Measurements from ENCODE around the gene PPME1. TPM values are rescaled to one million over a fixed set of nuclear protein-coding genes. Genes with fewer than 3 reads are reported as not detected.

The PPME1 gene
- total RNA-seq, 1 donor from 2014 or later = 53.4 TPM

DNA sequence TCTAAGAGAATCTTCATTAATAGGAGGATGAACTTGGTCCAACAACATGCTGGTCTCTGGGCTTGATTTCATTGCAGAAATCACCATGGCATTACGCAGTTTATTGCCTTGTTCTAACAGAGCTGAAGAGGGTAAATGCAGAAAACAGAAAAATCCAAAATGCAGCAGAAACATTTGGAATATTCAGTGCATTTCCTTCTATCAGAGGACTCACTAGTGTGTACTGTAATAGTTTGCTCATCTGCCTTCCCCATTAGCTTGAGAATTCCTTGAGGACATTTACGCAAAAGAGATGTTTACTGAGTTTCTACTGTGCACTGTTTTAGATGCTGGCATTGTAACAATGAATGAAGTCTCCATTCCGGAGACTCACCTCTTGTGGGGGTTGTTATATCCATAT is 37.7 kb upstream of the PPME1 start:
- H3K27ac Mint-ChIP-seq (ENCODE audit: unreplicated experiment) = no peak overlapping the region
- no peak overlapping the region for H3K4me3 Mint-ChIP-seq
- no peaks in the 10 kb centered on the region for H3K27me3 Mint-ChIP-seq (ENCODE audit: low read depth)
- no peaks in the 10 kb centered on the region for H3K4me1 Mint-ChIP-seq
- peaks cover 26% of the 10 kb centered on the region for H3K36me3 Mint-ChIP-seq (ENCODE audit: low read depth)
- TF ChIP-seq, protein P1, sequence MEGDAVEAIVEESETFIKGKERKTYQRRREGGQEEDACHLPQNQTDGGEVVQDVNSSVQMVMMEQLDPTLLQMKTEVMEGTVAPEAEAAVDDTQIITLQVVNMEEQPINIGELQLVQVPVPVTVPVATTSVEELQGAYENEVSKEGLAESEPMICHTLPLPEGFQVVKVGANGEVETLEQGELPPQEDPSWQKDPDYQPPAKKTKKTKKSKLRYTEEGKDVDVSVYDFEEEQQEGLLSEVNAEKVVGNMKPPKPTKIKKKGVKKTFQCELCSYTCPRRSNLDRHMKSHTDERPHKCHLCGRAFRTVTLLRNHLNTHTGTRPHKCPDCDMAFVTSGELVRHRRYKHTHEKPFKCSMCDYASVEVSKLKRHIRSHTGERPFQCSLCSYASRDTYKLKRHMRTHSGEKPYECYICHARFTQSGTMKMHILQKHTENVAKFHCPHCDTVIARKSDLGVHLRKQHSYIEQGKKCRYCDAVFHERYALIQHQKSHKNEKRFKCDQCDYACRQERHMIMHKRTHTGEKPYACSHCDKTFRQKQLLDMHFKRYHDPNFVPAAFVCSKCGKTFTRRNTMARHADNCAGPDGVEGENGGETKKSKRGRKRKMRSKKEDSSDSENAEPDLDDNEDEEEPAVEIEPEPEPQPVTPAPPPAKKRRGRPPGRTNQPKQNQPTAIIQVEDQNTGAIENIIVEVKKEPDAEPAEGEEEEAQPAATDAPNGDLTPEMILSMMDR (conservative IDR thresholded peaks at IDR 0.05) = no peak
- DNase-seq (ENCODE audit: low read depth, low spot score) = no peak
- no peaks in the 10 kb centered on the region for H3K9me3 Mint-ChIP-seq

DNA sequence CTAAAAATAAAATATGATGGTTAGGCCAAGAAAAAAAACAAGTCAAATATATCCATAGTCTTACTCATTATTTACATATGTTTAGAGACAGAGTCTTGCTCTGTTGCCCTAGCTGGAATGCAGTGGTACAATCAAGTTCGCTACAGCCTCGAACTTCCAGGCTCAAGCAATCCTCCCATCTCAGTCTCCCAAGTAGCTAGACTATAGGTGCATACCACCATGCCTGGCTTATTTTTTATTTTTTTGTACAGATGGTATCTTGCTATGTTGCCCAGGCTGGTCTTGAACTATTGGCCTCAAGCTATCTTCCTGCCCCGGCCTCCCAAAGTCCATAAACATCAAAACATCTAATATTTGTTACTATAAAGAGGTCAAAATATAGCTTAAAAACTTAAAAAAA is 36.4 kb upstream of the PPME1 start:
- no peaks in the 10 kb centered on the region for H3K27me3 Mint-ChIP-seq (ENCODE audit: low read depth)
- peaks cover 26% of the 10 kb centered on the region for H3K36me3 Mint-ChIP-seq (ENCODE audit: low read depth)
- no peak overlapping the region for H3K4me3 Mint-ChIP-seq
- DNase-seq (ENCODE audit: low read depth, low spot score) = no peak
- H3K9me3 Mint-ChIP-seq = no peaks in the 10 kb centered on the region
- H3K27ac Mint-ChIP-seq (ENCODE audit: unreplicated experiment) = no peak overlapping the region
- TF ChIP-seq, protein P1 (conservative IDR thresholded peaks at IDR 0.05) = no peak
- no peaks in the 10 kb centered on the region for H3K4me1 Mint-ChIP-seq

- Mint-ChIP-seq H3K9me3 (no peaks in the 10 kb centered on the region), H3K27ac (ENCODE audit: unreplicated experiment) (no peak overlapping the region), H3K27me3 (ENCODE audit: low read depth) (no peaks in the 10 kb centered on the region), H3K4me3 (no peak overlapping the region), H3K36me3 (ENCODE audit: low read depth) (peaks cover 24% of the 10 kb centered on the region), H3K4me1 (no peaks in the 10 kb centered on the region)
- TF ChIP-seq, protein P1 (conservative IDR thresholded peaks at IDR 0.05) = no peak
- no peak for DNase-seq (ENCODE audit: low read depth, low spot score)
Measured at GRCh38 chr11:74135127-74135840, 35.8 kb upstream of the PPME1 start.

DNA sequence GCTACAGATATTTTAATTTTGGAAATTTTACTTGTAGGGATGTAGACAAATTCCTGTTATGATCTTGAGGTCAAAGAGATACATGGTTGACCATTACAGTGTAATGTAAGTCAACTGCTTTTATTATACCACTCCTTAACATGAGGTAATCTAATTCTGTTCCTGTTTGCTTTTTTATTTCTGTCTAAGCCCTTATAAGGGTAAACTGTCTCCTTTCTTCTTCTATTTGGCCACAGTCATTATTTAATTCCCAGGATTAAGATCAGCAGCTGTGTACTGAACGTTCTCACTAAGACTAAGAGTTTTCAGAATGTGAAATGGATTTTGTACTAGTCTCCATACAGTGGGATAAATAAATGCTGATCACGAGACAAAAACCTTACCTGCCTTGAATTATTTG is 33.1 kb upstream of the PPME1 start:
- TF ChIP-seq, protein P1 (conservative IDR thresholded peaks at IDR 0.05) = no peak
- H3K9me3 Mint-ChIP-seq = no peaks in the 10 kb centered on the region
- H3K4me1 Mint-ChIP-seq = peaks cover 7% of the 10 kb centered on the region
- no peak overlapping the region for H3K27ac Mint-ChIP-seq (ENCODE audit: unreplicated experiment)
- no peaks in the 10 kb centered on the region for H3K27me3 Mint-ChIP-seq (ENCODE audit: low read depth)
- DNase-seq (ENCODE audit: low read depth, low spot score) = no peak
- no peak overlapping the region for H3K4me3 Mint-ChIP-seq
- peaks cover 7% of the 10 kb centered on the region for H3K36me3 Mint-ChIP-seq (ENCODE audit: low read depth)

DNA sequence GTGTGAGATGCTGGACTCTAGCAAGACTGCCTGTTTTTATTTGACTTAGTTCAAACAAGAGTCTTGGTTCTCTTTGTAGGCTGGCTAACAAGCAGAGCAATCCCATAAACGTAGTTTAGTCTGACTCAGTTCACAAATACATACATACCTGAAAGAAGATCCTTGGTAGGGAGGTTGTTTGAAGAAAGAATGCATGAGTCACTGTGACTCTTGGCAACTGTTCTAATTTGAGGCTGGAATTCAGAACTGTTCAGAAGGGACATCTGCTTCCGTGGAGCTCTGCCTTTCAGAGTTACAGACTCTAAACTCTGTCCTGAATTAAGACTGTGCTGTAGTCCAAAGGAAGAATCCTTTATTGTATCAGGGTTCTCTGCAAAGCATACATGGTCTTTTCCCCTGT is 32.5 kb upstream of the PPME1 start:
- Mint-ChIP-seq H3K27ac (ENCODE audit: unreplicated experiment) (no peak overlapping the region), H3K27me3 (ENCODE audit: low read depth) (no peaks in the 10 kb centered on the region), H3K4me3 (no peak overlapping the region), H3K9me3 (no peaks in the 10 kb centered on the region), H3K4me1 (peaks cover 7% of the 10 kb centered on the region), H3K36me3 (ENCODE audit: low read depth) (peaks cover 6% of the 10 kb centered on the region)
- TF ChIP-seq, protein P1 (conservative IDR thresholded peaks at IDR 0.05) = no peak
- DNase-seq (ENCODE audit: low read depth, low spot score) = no peak

All from neural crest cell (in vitro differentiated cells).